ENCODE measurements around the gene ADGRA3.
"Not testable (repeated sequence)": the region's sequence is repeated elsewhere in the genome, so short reads cannot be mapped to it uniquely, and the experiment has no call there.

Gene ADGRA3

GRCh38 chr4:22439947-22440346, 75.9 kb downstream of the ADGRA3 start:
- no peak for DNase-seq

GRCh38 chr4:22435652-22436051, 80.2 kb downstream of the ADGRA3 start:
- no peak for DNase-seq

- DNase-seq: no peak
These were observed 81.0 kb downstream of the ADGRA3 start for GRCh38 chr4:22434895-22435294.

DNA sequence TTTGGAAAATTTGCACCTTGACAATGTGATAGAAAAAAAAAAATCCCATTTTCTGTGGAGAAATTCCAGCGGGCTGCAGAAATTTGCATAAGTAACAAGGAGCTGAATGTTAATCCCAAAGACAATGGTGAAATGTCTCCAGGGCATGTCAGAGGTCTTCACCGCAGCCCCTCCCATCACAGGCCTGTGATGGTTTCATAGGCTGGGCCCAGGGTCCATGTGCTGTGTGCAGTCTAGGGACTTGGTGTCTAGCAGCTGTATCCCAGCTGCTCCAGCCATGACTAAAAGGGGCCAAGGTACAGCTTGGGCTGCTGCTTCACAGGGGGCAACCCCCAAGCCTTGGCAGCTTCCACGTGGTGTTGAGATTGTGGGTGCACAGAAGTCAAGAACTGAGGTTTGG, 85.2 kb downstream of the ADGRA3 start:
- DNase-seq: no peak

DNA sequence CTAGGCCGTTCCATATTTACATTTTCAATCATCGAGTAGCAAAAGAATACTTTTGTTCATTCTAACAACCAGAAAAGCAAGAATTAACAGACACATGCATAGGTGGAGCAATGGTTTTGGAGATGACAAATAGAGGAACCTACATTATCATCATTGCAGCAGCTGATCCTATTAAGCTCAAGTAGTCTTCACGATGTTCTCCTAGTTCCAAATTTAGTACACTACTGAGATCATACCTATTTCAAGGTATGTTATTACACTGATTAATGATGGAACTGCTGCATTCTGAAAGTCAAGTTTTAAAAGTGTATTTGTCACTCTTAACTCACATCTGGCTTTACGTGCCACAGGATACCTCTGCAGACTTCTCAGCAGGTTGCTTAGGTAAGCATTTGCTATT, 87.4 kb downstream of the ADGRA3 start:
- no peak for DNase-seq

- DNase-seq: no peak
These were observed 88.2 kb downstream of the ADGRA3 start for GRCh38 chr4:22427675-22428074.

GRCh38 chr4:22420291-22420690, 95.6 kb downstream of the ADGRA3 start:
- DNase-seq: no peak

GRCh38 chr4:22417408-22417807, 98.5 kb downstream of the ADGRA3 start:
- no peak for DNase-seq

DNA sequence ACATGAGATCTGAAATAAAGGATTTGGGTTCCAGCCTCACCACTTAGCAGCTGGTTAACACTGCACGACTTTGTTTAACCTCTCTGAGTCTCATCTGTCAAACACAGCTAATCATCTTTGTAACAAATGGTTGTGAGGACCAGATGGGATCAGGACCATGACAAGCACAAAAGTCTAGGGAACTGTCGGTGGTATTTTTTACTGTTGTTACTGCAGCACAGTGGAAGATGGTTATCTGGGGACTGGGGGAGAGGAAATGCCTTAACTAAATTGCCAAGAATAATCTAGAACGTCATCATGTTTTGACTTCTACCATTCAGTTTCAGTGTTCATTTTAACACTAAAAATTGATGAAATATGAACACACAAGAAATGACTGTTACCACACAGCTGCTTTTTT, 99.5 kb downstream of the ADGRA3 start:
- DNase-seq: no peak

DNA sequence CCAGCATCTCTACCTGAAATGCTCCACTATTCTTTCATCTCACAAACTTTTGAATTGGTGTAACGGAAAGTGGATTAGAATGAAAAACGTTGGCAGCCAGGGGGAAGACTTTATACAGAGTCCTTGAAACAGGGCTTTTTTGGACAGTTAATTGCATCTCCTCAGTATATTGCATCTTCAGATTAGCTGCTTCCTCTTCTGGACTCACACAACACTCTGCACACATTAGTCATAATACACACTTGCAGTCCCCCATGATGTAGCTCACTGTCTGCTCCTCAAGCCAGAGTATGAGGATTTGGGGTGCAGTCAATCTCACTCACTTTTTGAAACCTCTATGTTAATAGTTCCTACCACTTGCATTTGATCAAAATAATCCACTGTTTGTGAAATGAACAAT, 101.0 kb downstream of the ADGRA3 start:
- DNase-seq: no peak

DNA sequence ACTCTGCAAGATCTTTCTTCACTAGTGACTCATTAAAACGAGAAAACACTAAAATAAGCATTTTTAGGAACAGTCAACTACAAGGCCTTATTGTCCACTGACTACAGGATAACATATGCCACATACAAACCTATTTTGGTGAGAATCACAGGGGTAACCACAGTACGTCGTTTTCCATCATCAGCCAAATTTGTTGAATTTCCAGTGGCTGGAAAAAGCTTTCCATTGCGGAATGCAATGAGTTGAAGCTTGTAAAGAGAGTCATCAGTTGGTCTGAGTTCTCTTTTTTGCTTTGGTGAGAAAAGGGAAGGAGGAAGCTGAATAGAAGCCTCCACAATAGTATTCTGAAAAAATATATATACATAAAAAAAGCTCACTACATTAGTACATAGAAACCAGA, 102.4 kb downstream of the ADGRA3 start:
- DNase-seq: no peak

GRCh38 chr4:22412013-22412412, 103.9 kb downstream of the ADGRA3 start:
- no peak for DNase-seq

GRCh38 chr4:22410645-22411247, 105.1 kb downstream of the ADGRA3 start:
- DNase-seq: no peak

GRCh38 chr4:22408474-22408873, 107.4 kb downstream of the ADGRA3 start:
- DNase-seq: no peak

GRCh38 chr4:22407361-22407760, 108.5 kb downstream of the ADGRA3 start:
- no peak for DNase-seq

DNA sequence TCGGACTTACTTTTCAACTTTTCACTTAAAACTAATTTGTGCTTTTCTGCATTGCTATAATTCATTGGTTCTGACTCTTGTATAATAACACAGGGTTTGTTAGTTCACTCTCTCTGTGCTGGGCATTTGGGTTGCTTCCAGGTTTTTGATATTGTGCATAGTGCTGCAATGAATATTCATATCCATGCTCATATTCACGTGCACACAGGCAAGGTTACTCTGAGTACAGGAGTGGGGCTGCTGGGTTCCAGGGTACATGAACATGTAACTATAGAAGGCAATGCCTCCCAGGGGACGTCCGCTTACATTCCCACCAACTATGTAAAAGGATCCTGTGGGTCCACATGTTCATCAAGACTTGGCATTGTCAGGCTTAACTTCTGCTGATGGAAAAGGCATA, 117.2 kb downstream of the ADGRA3 start:
- DNase-seq: no peak

GRCh38 chr4:22391551-22391950, 124.3 kb downstream of the ADGRA3 start:
- no peak for DNase-seq

GRCh38 chr4:22389240-22389870, 126.5 kb downstream of the ADGRA3 start:
- no peak for DNase-seq

GRCh38 chr4:22385611-22386011, 130.3 kb downstream of the ADGRA3 start:
- no peak for DNase-seq

DNA sequence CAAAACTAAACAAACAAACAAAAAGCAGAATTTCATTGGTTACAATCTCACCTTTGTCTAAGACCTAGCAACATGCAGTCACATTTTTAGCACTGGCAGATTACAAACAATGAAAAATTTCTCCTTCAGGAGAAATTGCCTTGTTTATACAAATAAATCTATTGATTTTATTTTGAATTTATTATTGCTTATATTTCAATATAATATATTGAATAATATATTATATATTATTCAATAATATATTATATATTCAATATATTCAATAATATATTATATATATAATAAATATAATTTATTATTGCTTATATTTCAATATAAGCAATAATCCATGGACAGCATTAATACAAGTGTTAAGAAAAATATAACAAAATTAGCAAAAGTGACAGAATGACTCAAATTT, 131.7 kb downstream of the ADGRA3 start:
- DNase-seq: no peak

GRCh38 chr4:22382216-22382615, 133.7 kb downstream of the ADGRA3 start:
- not testable (repeated sequence) for DNase-seq

DNA sequence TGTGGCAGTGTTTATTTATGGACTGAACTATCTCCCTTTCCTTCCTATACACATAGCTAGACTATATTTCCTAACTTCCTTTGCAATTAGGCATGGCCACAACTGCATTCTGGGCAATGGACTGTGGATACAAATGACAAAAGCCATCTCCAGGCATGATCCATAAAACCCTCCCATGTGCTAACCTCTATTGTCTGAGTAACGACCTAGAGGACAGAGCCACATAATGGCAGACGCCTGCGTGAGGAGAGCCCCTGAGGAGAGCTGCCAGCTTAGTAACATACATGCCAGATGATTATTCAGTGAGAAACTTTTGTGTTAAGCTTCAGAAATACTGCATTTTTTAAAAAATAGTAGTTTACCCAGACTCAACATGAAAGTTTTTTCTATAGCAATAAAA, 142.9 kb downstream of the ADGRA3 start:
- DNase-seq: no peak

DNA sequence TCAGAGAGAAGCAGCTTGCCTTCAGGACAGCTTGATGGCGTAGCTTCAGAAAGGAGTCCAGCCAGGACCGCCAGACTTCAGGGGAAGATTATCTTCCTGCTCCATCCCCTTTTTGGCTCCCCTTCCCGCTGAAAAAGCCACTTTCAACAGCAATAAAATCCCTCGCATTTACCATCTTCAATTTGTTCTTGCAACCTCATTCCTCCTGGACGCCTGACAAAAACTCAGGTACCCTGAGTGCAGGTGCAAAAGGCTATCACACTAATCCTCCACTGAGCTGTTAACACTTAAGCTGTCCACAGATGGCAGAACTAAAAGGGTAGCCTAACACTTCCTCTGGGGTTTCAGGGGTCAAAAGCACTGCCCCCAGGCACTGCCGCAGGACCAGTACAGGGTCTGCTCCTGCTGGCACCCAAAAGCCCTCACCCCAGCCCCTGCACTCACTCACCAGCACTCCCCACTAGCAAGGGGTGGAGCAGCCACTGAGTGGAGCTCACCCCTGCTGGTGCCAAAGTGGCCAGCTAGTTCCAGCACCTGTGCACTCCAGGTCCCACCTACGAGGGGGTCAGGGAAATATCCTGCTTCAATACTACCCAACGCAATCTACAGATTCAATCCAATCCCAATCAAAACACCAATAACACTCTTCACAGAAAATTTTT, 145.8 kb downstream of the ADGRA3 start:
- DNase-seq: no peak

DNA sequence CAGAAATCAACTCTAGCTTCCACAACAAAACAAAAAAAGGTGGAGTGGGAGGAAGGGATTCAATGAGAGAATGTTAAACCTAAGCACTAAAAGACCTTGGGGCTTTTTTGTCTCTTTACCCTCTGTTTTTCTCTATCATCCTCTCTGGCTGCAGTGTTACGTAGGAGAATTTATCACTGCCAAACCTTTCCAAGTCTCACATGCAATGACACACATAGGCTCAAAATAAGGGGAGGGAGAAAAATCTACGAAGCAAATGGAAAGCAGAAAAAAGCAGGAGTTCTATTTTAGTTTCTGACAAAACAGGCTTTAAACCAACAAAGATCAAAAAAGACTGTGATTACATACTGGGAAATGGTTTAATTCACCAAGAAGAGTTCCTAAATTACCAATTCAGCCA, 152.1 kb downstream of the ADGRA3 start:
- DNase-seq: no peak

GRCh38 chr4:22363036-22363435, 152.8 kb downstream of the ADGRA3 start:
- DNase-seq: no peak
